NCI-H2227 treated with DMSO at 0.1 percent for 48 hours (cell line): ENCODE results near the gene NR1D1.
"Not testable (repeated sequence)": the region's sequence is repeated elsewhere in the genome, so short reads cannot be mapped to it uniquely, and the experiment has no call there.

ENCODE experiments used
- DNase-seq: peaks from one replicate; lab custom pipeline; 2025; lab: John Stamatoyannopoulos, UW

The NR1D1 gene

GRCh38 chr17:40100419-40100668 lies at the start of gene NR1D1:
NR1D1 (minus strand) TSS chr17:40100589; CDS start chr17:40100094, 495 bp downstream.
- DNase-seq: no peak

DNA sequence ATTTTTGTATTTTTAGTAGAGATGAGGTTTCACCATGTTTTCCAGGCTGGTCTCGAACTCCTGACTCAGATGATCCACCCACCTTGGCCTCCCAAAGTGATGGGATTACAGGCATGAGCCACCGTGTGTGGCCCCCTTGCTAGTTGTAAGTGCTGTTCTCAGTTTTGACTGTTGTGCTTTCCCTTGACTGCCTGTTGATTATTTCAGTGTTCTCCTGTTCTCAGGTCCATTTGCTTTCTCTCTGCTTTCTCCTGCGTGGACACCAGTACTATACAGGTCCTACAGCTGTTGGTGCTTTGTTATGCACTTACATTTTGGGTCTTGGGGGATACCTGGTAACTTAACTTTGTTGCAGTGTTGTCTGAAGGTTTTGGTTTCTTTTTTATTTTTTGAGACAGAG lies 48.1 kb upstream of the NR1D1 start:
- no peak for DNase-seq

- DNase-seq: no peak
Measured at GRCh38 chr17:40145476-40145875, 45.1 kb upstream of the NR1D1 start.

GRCh38 chr17:40143166-40143565 lies 42.8 kb upstream of the NR1D1 start:
- not testable (repeated sequence) for DNase-seq

DNA sequence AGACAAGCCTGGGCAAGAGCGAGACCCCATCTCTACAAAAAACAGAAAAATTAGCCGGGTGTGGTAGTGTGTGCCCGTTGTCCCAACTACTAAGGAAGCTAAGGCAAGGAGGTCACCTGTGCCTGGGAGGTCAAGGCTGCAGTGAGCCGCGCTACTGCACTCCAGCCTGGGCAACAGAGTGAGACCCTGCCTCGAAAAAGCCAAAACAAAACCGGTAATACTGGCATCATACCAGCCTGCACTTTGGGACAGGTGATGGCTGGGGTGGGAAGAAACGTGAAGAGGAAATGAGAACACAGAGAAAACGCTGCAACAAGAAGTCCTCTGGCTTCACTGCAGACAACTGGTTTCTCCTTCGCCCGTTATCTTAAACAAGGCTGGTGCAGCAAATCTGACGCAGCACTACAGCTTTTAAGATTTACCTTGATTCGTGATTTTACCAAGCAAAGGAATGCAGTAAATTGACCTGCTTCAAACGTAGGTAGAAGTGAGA lies 39.2 kb upstream of the NR1D1 start:
- no peak for DNase-seq

DNA sequence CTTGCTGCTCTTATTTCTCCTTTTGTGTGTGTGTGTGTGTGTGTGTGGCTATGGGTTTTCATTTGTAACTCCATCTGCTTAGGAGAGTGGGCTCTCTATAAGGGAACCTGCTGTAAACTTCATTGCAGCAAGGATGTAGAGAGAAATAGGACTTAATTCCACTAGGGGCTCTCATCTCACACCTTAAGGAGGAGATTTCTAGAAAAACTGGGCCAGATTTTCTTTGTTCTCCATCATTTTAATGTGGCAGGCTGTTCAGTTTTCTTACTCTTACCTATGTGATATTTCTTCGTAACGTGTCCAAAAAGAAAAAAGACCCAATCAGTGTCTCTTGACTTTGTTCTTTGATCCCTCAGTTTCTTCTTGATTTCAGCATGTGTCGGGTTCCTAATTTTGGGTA lies 35.4 kb upstream of the NR1D1 start:
- DNase-seq: no peak

DNA sequence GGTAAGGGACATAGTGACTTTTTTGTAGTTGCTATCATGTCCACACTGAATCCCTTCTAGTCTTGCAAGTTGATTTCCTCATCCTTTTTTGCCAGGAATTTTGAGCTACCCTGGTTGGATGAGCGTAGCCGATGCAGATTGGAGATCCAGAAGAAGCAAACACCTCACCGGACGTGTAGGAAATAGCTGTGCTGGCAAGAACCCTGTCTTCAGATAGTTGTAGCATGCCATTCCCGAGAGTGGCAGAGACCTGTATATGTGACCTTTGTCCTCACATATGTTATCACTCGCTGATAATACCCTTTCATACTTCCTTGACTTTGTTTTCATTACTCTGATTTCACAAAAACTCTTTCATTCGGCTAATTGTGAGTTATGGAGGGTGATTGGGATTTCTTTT lies 33.8 kb upstream of the NR1D1 start:
- no peak for DNase-seq

DNA sequence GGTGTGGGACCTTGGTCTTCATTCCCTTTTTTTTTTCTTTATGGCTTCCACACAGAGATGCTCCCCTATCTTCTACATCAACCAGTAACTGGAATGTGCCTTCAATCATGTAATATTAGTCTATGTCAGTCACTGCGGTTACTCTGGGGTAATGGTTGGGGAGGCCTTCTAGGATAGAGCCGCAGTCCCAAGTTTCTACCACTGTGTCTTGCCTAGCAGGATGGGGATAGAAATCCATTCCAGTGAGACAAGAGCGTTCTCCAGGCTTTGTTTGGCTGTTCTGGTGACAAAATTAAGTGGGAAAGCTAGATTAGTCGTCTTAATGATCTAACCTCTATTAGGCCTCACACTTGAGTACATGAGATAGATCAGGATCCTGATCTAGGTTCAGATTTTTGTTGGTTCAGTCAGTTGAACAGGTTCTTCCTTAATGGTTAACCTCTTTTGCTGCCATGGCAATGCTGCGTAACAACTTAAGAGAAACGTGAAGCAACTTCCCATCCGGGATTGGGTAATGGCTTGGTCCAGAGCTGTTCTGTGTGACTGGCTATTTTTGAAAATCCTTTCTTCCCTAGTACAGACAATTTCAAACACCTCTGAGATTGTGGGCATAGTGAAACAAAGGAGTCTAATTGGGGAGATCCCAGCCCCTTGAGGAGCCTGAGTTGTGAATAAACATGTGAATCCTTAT lies 30.1 kb upstream of the NR1D1 start:
- no peak for DNase-seq

- no peak for DNase-seq
Measured at GRCh38 chr17:40129498-40129897, 29.1 kb upstream of the NR1D1 start.

GRCh38 chr17:40124279-40125141 lies 24.1 kb upstream of the NR1D1 start:
- DNase-seq: peak; percentile 12

GRCh38 chr17:40123811-40124114 lies 23.4 kb upstream of the NR1D1 start:
- DNase-seq: no peak

- peak; percentile 39 for DNase-seq
Measured at GRCh38 chr17:40122999-40123810, 22.8 kb upstream of the NR1D1 start.

DNA sequence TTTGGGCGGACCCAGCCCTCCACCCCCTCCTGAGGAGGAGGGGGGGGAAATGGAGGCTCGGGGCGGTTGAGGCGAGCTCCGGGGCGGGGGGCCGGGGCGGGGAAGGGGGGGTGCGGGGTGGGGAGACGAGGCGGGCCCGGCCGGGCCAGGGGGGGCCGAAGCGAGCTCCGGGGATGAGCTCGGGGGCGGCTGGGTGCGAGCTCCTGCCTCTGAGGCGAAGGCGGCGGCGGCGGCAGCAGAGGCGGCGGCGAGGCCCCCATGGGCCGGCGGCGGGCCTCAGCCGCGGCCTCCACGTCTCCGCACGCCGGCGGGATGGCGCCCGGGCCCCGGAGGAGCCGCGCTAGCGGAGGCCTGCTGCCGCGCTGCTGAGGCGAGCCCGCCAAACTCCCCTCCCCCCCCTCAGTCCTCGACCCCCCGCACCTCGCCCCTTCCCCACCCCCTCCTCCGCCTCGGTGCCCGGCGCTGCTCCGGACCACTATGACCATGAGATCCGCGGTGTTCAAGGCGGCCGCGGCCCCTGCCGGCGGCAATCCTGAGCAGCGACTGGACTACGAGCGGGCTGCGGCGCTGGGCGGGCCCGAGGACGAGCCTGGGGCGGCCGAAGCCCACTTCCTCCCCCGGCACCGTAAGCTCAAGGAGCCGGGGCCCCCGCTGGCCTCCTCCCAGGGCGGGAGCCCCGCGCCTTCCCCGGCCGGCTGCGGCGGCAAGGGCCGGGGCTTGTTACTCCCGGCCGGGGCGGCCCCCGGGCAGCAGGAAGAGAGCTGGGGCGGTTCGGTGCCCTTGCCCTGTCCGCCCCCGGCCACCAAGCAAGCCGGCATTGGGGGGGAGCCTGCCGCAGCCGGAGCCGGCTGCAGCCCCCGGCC lies 22.0 kb upstream of the NR1D1 start:
- peak; percentile 13 for DNase-seq

DNA sequence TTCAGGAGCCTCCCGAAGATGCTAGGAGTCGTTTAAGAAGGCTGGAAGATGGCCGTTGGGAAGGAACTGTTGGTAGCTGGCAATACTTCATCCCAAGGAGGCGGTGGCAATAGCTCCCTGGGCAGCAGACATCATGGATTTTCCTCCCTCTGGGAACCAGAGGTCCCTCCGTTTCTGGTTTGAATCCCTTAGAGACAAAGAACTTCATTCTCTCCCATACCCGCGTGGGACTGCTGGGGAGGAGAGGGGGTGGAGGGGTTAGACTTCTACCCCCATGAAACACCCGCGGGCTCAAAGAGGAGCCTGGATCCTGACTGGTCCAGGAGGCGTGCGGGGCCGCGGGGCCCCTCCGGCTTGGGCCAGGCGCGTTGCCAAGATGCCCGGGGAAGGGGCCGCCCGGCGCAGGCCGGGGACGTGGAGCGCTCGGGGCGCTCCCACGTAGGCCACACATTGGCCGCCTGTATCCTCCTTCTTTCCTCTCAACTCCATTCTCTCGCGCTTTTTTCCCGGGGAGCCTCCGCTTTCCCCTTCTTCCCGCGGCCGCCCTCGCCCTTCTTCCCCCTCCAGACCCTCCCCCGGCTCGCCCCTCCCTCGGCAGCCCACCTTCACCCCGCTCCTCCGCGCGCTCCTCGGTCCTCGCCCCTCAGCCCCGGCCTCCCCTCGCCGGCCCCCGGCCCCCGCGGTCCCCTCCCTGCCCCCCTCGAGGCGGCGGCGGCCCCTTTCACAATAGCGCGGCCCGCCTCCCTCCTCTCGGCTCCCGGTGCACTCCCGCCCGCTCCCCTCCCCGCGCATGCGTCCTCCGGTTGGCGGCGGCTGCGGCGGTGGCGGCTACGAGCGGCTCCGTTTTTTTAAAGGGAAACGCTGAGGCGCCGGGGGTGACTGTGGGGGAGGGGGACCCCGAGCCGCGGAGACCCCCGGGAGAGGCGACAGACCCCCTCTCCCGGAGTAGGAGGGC lies 21.1 kb upstream of the NR1D1 start, which contains the start of gene MSL1:
MSL1 (plus strand) TSS at position 791 of the 955 bp plus-strand sequence. CDS start 642 bp downstream, outside the sequence.
- DNase-seq: peak; percentile 76

GRCh38 chr17:40115101-40115436 lies 14.7 kb upstream of the NR1D1 start:
- DNase-seq: no peak

- no peak for DNase-seq
Measured at GRCh38 chr17:40113907-40114245, 13.5 kb upstream of the NR1D1 start.

GRCh38 chr17:40113110-40113906 lies 12.9 kb upstream of the NR1D1 start:
- DNase-seq: peak; percentile 94

DNA sequence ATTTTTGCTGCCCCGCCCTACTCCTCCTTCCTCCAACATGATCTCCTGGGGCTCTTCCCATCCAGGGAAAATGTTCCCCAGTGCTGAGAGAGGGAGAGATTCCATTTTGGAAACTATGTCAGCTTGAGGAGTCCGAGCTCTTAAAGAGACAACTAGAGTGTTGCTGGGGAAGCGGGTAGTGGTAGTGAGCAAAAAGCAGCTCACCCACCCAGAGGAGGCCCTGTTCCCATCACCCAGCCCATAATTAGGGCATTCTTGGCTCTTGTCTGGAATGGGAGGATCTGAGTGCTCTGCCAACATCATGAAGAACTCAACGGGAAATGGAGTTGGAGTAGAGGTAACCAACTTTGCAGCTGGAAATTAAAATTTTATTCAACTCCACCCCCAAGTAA lies 12.3 kb upstream of the NR1D1 start:
- no peak for DNase-seq

DNA sequence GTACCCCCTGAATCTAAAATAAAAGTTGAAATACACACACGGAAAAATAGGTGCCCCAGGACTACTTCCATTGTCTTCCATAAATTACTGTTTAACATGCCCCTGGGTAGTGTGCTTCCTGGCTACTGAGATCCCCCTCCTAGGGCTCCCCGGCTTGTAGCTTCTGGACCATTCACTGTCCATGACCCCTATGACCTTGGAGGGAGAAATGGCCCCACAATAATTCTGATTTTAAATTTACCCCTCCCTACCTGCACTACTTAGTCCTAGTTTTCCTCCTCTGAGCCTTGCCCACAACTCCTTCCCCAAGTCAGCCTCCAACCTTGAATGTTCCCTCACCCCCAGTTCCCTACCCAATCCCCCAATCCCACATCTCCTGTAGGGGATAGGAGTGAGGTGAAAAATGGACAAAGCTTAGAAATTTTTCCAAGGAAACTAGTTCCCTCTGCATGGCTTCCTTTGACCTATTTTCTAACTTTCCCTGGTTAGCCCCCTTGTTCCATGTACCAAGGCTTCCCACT lies 11.9 kb upstream of the NR1D1 start:
- no peak for DNase-seq
